Activated CD8-positive, alpha-beta memory T cell treated with anti-CD3 and anti-CD28 coated beads for 36 hours (primary cell): Measurements from ENCODE around the gene ATP5F1A. TPM values are rescaled to one million over a fixed set of nuclear protein-coding genes. Genes with fewer than 3 reads are reported as not detected.

Experiments used
- total RNA-seq, 2 experiments: library from RNA; stranded (reverse); gene quantifications; one replicate each; pipeline ENCODE4 v1.2.3, GENCODE V29; 2021

Gene ATP5F1A
- total RNA-seq, 2 experiments from 2014 or later, result 485 to 505 TPM

Other genes starting within 250 kb of the ATP5F1A start
- gene EPG5, start 131.0 kb downstream of the ATP5F1A start, total RNA-seq, result 10 to 100 TPM; 14.7 TPM
- 10 to 100 TPM; 33.0 to 33.9 TPM for gene PSTPIP2, start 26.0 kb downstream of the ATP5F1A start, total RNA-seq
- gene HAUS1, start 6.1 kb upstream of the ATP5F1A start, total RNA-seq, result 10 to 100 TPM; 55.2 to 59.2 TPM